Activated T-helper 1 cell treated with anti-CD3 and anti-CD28 coated beads, Interleukin-12 subunit alpha, Interleukin-12 subunit beta, Interleukin-2, Interleukin-4 antibody, amounts not matched to agents 30 ng/mL and 10 ng/mL and 1 ng/mL, durations not matched to agents 14 hours and 24 hours and 36 hours (primary cell): ENCODE results near the gene PRR3. TPM values are rescaled to one million over a fixed set of nuclear protein-coding genes. Genes with fewer than 3 reads are reported as not detected.
"Not testable (repeated sequence)": the region's sequence is repeated elsewhere in the genome, so short reads cannot be mapped to it uniquely, and the experiment has no call there.

Source experiments
- DNase-seq: peaks from one replicate; pipeline ENCODE4 v3.0.0; 2021; ENCODE audit warnings: low spot score
- H3K27ac Mint-ChIP-seq: one replicate; pipeline ENCODE4 v1.8.0; 2021; ENCODE audit warnings: mild to moderate bottlenecking, mixed read lengths
- H3K27me3 Mint-ChIP-seq: one replicate; pipeline ENCODE4 v1.8.0; 2022; ENCODE audit warnings: mild to moderate bottlenecking, moderate library complexity, mixed read lengths; ENCODE audit not compliant: insufficient read depth
- H3K36me3 Mint-ChIP-seq: one replicate; pipeline ENCODE4 v1.8.0; 2021; ENCODE audit warnings: low read depth, mixed read lengths
- H3K4me1 Mint-ChIP-seq: one replicate; pipeline ENCODE4 v1.8.0; 2021; ENCODE audit warnings: low read depth, mixed read lengths
- H3K4me3 Mint-ChIP-seq: one replicate; pipeline ENCODE4 v1.8.0; 2021; ENCODE audit warnings: mild to moderate bottlenecking, moderate library complexity, mixed read lengths
- H3K9me3 Mint-ChIP-seq: one replicate; pipeline ENCODE4 v1.8.0; 2021; ENCODE audit warnings: mixed read lengths
- intact Hi-C: fragments of 100-400 bp; cut with micrococcal nuclease; formaldehyde crosslinking; loops from one replicate; pipeline ENCODE4 v1.15.1; 2024
- total RNA-seq: library from RNA; stranded (reverse); gene quantifications from 2 replicates; pipeline ENCODE4 v1.2.3, GENCODE V29; 2022

PRR3 gene
- total RNA-seq, 1 donor from 2014 or later: 41.6 TPM

- intact Hi-C loops, H3K27me3 Mint-ChIP-seq, DNase-seq, H3K4me3 Mint-ChIP-seq: not testable (repeated sequence)
- peaks cover 25% of the 10 kb centered on the region for H3K9me3 Mint-ChIP-seq
- H3K4me1 Mint-ChIP-seq: peaks cover 58% of the 10 kb centered on the region
- peaks cover 25% of the 10 kb centered on the region for H3K36me3 Mint-ChIP-seq
- peak overlapping the region; percentile 55 for H3K27ac Mint-ChIP-seq
These were observed 38.5 kb upstream of the PRR3 start for GRCh38 chr6:30518505-30519145.

DNA sequence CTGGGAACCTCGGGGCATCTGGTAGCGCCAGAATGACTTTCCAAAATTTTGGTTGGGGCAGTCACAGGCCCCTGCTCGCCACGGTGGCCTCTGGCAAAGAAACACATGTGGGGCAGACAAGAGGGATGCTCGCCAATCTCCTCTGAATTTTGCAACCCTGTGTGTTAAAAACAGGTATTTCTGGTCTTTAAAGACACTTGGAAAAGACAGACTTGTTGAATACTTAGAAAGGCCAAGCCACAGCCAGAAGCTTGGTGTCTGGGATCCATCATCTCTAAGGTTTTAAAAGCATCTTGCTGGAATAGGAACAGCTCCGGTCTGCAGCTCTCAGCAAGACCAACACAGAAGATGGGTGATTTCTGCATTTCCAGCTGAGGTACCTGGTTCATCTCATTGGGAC lies 36.6 kb upstream of the PRR3 start:
- H3K4me3 Mint-ChIP-seq: no peak overlapping the region
- H3K4me1 Mint-ChIP-seq: peaks cover 54% of the 10 kb centered on the region

GRCh38 chr6:30521082-30521481 lies 36.0 kb upstream of the PRR3 start:
- H3K4me3 Mint-ChIP-seq, DNase-seq, H3K27me3 Mint-ChIP-seq, intact Hi-C loops, H3K27ac Mint-ChIP-seq: not testable (repeated sequence)
- H3K4me1 Mint-ChIP-seq: peaks cover 55% of the 10 kb centered on the region
- peaks cover 35% of the 10 kb centered on the region for H3K36me3 Mint-ChIP-seq
- peaks cover 39% of the 10 kb centered on the region for H3K9me3 Mint-ChIP-seq

More for the DNA sequence above, 36.6 kb upstream of the PRR3 start:
- Mint-ChIP-seq H3K9me3 (peaks cover 39% of the 10 kb centered on the region), H3K27ac (no peak overlapping the region), H3K27me3 (no peaks in the 10 kb centered on the region), H3K36me3 (peaks cover 35% of the 10 kb centered on the region)
- intact Hi-C loops: no loop called here
- DNase-seq: no peak

GRCh38 chr6:30521952-30522351 lies 35.1 kb upstream of the PRR3 start:
- H3K4me3 Mint-ChIP-seq, intact Hi-C loops, H3K27me3 Mint-ChIP-seq, DNase-seq: not testable (repeated sequence)
- peaks cover 39% of the 10 kb centered on the region for H3K9me3 Mint-ChIP-seq
- peaks cover 52% of the 10 kb centered on the region for H3K4me1 Mint-ChIP-seq
- peak overlapping the region; percentile 10 for H3K27ac Mint-ChIP-seq
- peaks cover 35% of the 10 kb centered on the region for H3K36me3 Mint-ChIP-seq

DNA sequence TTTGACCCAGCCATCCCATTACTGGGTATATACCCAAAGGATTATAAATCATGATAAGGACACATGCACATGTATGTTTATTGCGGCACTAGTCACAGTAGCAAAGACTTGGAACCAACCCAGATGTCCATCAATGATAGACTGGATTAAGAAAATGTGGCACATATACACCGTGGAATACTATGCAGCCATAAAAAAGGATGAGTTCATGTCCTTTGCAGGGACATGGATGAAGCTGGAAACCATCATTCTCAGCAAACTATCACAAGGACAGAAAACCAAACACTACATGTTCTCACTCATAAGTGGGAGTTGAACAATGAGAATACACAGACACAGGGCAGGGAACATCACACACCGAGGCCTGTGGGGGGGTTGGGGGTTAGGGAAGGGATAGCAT lies 30.7 kb upstream of the PRR3 start:
- H3K27ac Mint-ChIP-seq: peak overlapping the region; percentile 18
- intact Hi-C loops: loop anchor here (5.0 kb wide), 2 partner anchors 211 to 286 kb away; no protein-coding TSS in a partner anchor
- peaks cover 28% of the 10 kb centered on the region for H3K9me3 Mint-ChIP-seq
- H3K36me3 Mint-ChIP-seq: peaks cover 26% of the 10 kb centered on the region
- H3K27me3 Mint-ChIP-seq, H3K4me3 Mint-ChIP-seq, DNase-seq: not testable (repeated sequence)
- H3K4me1 Mint-ChIP-seq: peaks cover 74% of the 10 kb centered on the region

GRCh38 chr6:30529349-30529875 lies 27.7 kb upstream of the PRR3 start:
- intact Hi-C loops: loop anchor here (1.0 to 5.0 kb wide), 5 partner anchors 15 to 283 kb away; partner anchors contain the start of gene HLA-E
- Mint-ChIP-seq H3K4me3 (peak overlapping the region; percentile 42), H3K36me3 (peaks cover 13% of the 10 kb centered on the region), H3K9me3 (peaks cover 10% of the 10 kb centered on the region), H3K4me1 (peaks cover 76% of the 10 kb centered on the region), H3K27ac (peak overlapping the region; percentile 96)
- H3K27me3 Mint-ChIP-seq: not testable (repeated sequence)
- peak; percentile 44 for DNase-seq

DNA sequence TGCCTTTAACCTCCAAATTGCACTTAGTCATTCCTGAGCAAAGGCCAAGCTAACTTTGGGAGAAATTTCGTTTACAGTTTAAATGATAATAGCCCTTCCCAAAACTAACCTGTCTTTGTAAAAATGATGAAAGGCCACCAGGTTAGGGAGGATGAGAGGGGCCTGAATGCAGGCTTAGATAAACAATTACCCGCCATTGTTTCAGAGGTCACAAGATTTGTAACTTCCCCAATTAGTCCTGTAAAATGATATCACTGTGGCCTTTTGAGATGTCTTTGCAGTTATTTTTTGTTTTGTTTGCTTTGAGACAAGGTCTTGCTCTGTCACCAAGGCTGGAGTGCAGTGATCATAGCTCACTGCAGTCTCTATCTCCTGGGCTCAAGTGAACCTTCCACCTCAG lies 27.1 kb upstream of the PRR3 start:
- H3K4me3 Mint-ChIP-seq: peak overlapping the region; percentile 35
- no peaks in the 10 kb centered on the region for H3K27me3 Mint-ChIP-seq
- peaks cover 12% of the 10 kb centered on the region for H3K36me3 Mint-ChIP-seq
- intact Hi-C loops: no loop called here
- DNase-seq: no peak
- peaks cover 4% of the 10 kb centered on the region for H3K9me3 Mint-ChIP-seq
- peaks cover 75% of the 10 kb centered on the region for H3K4me1 Mint-ChIP-seq
- H3K27ac Mint-ChIP-seq: peak overlapping the region; percentile 96

- Mint-ChIP-seq H3K9me3 (no peaks in the 10 kb centered on the region), H3K4me1 (peaks cover 52% of the 10 kb centered on the region), H3K4me3 (peak overlapping the region; percentile 53), H3K27ac (peak overlapping the region; percentile 55), H3K27me3 (no peaks in the 10 kb centered on the region), H3K36me3 (peaks cover 9% of the 10 kb centered on the region)
- no peak for DNase-seq
- intact Hi-C loops: no loop called here
These were observed 23.4 kb upstream of the PRR3 start for GRCh38 chr6:30533460-30534294.

- no peak for DNase-seq
- Mint-ChIP-seq H3K36me3 (peaks cover 1% of the 10 kb centered on the region), H3K27me3 (no peaks in the 10 kb centered on the region), H3K4me3 (no peak overlapping the region), H3K9me3 (no peaks in the 10 kb centered on the region), H3K27ac (no peak overlapping the region), H3K4me1 (peaks cover 31% of the 10 kb centered on the region)
- intact Hi-C loops: no loop called here
These were observed 19.2 kb upstream of the PRR3 start for GRCh38 chr6:30537931-30538330.

- peak overlapping the region; percentile 81 for H3K4me3 Mint-ChIP-seq
- H3K4me1 Mint-ChIP-seq: peaks cover 39% of the 10 kb centered on the region
- H3K27me3 Mint-ChIP-seq: no peaks in the 10 kb centered on the region
These were observed 15.3 kb upstream of the PRR3 start for GRCh38 chr6:30541515-30542403.

DNA sequence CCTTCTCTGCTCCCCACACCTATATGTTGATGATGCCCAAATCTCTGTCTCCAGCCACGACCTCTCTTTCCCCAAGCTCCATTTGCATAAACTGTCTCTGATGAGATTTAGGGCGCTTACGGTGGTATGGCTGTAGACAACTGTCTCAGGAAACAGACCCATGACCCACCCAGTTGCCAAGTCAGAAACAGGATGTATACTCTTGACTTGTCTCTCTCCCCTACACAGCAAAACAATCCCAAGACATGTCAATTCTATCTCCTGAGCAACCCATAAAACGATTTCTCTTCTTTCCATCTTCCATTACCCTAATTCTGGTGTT lies 14.7 kb upstream of the PRR3 start:
- peak overlapping the region; percentile 78 for H3K27ac Mint-ChIP-seq
- no peak for DNase-seq
- no peaks in the 10 kb centered on the region for H3K27me3 Mint-ChIP-seq
- H3K4me3 Mint-ChIP-seq: peak overlapping the region; percentile 81
- H3K9me3 Mint-ChIP-seq: no peaks in the 10 kb centered on the region
- peaks cover 39% of the 10 kb centered on the region for H3K4me1 Mint-ChIP-seq
- intact Hi-C loops: no loop called here
- peaks cover 20% of the 10 kb centered on the region for H3K36me3 Mint-ChIP-seq

More at GRCh38 chr6:30541515-30542403, 15.3 kb upstream of the PRR3 start:
- H3K9me3 Mint-ChIP-seq: no peaks in the 10 kb centered on the region
- peaks cover 19% of the 10 kb centered on the region for H3K36me3 Mint-ChIP-seq
- peak overlapping the region; percentile 78 for H3K27ac Mint-ChIP-seq
- peak; percentile 69 for DNase-seq
- intact Hi-C loops: loop anchor here (1.0 kb wide), 6 partner anchors 9 to 56 kb away; partner anchors contain the start of genes ABCF1, GNL1 and HLA-E

DNA sequence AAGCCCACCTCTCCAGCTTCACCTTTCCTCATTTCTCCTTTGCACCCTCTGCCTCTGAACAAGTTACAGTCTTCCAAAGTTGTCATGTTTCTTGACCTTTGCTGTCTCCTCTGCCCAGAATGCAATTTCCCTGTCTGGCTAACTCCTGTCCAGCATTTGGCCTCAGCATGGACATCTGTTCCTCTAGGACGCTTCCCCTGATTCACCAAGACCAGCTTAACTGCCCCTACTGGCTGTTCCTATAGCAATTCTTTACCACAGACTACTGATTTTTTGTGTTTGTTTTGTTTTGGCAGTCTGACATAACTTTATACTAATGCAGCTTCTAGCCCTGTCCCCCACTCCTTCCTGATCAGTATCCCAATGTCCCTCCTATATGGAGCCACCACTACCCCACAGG lies 14.2 kb upstream of the PRR3 start:
- no peaks in the 10 kb centered on the region for H3K27me3 Mint-ChIP-seq
- peaks cover 20% of the 10 kb centered on the region for H3K36me3 Mint-ChIP-seq
- peak overlapping the region; percentile 15 for H3K4me3 Mint-ChIP-seq
- no peak for DNase-seq
- no peak overlapping the region for H3K27ac Mint-ChIP-seq
- no peaks in the 10 kb centered on the region for H3K9me3 Mint-ChIP-seq
- intact Hi-C loops: no loop called here
- H3K4me1 Mint-ChIP-seq: peaks cover 36% of the 10 kb centered on the region
